ENCODE data around the gene GALNT8. TPM values are rescaled to one million over a fixed set of nuclear protein-coding genes. Genes with fewer than 3 reads are reported as not detected.
A peak's percentile ranks its signal among the peaks of the same experiment; 100 is the strongest.
"Not testable (repeated sequence)": the region's sequence is repeated elsewhere in the genome, so short reads cannot be mapped to it uniquely, and the experiment has no call there.

The GALNT8 gene
- total RNA-seq, 1 experiment from 2014 or later: 5.4 TPM

- H3K23me2 ChIP-seq (ENCODE audit: insufficient read length, low read depth, low read length, poor library complexity, severe bottlenecking): no peaks in the 10 kb centered on the region
- peak overlapping the region; percentile 80 for H3K27ac ChIP-seq (ENCODE audit: insufficient read length, low read depth, low read length)
- H4K8ac ChIP-seq (replicated peaks; ENCODE audit: insufficient read length, low read depth, low read length): no peak overlapping the region
- WGBS (ENCODE audit: extremely low coverage, insufficient read length, low lambda C conversion rate): no CpG with 5 or more reads among the region's 4 CpGs
- H4K20me1 ChIP-seq (ENCODE audit: control insufficient read depth, insufficient read depth, insufficient read length): no peaks in the 10 kb centered on the region
- peak overlapping the region; percentile 16 to 21 for H3K4me3 Mint-ChIP-seq
- no peak overlapping the region for H2BK5ac ChIP-seq (ENCODE audit: insufficient read length, low read length)
- H4K5ac ChIP-seq (ENCODE audit: insufficient read length, low read depth, low read length): no peak overlapping the region
- peak; percentile 68 for DNase-seq
- H3K36me3 Mint-ChIP-seq (ENCODE audit: insufficient read depth in 1 of 3, low read depth in 3 of 3): peaks cover 2 to 17% (median 9%) of the 10 kb centered on the region in 3 experiments; a peak in 5 of 7 replicates
- H3K79me2 ChIP-seq (ENCODE audit: insufficient read depth, low read length): no peaks in the 10 kb centered on the region
- no peaks in the 10 kb centered on the region; the same call in 1 of the 2 replicates for H3K27me3 ChIP-seq (ENCODE audit: insufficient read depth, low read length)
- H3K4me1 Mint-ChIP-seq: peaks cover 57 to 74% of the 10 kb centered on the region in 2 experiments
- H3K27me3 Mint-ChIP-seq (ENCODE audit: low read depth): no peaks in the 10 kb centered on the region
- peak overlapping the region; percentile 33 for H3K4me2 ChIP-seq (ENCODE audit: insufficient read depth, insufficient read length, low read length)
- no peaks in the 10 kb centered on the region for H3K9me3 Mint-ChIP-seq
- H2BK15ac ChIP-seq (ENCODE audit: low read depth, low read length): no peak overlapping the region
- no peak overlapping the region for H3K23ac ChIP-seq (ENCODE audit: insufficient read length, low read depth, low read length)
- no peak overlapping the region for H2BK20ac ChIP-seq (ENCODE audit: low read depth, low read length, poor library complexity, severe bottlenecking)
- TF ChIP-seq, protein P1, sequence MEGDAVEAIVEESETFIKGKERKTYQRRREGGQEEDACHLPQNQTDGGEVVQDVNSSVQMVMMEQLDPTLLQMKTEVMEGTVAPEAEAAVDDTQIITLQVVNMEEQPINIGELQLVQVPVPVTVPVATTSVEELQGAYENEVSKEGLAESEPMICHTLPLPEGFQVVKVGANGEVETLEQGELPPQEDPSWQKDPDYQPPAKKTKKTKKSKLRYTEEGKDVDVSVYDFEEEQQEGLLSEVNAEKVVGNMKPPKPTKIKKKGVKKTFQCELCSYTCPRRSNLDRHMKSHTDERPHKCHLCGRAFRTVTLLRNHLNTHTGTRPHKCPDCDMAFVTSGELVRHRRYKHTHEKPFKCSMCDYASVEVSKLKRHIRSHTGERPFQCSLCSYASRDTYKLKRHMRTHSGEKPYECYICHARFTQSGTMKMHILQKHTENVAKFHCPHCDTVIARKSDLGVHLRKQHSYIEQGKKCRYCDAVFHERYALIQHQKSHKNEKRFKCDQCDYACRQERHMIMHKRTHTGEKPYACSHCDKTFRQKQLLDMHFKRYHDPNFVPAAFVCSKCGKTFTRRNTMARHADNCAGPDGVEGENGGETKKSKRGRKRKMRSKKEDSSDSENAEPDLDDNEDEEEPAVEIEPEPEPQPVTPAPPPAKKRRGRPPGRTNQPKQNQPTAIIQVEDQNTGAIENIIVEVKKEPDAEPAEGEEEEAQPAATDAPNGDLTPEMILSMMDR (conservative IDR thresholded peaks at IDR 0.05): no peak
- H3K18ac ChIP-seq (ENCODE audit: insufficient read length, low read depth, low read length): no peak overlapping the region
- H3T11ph ChIP-seq (ENCODE audit: low read length): no peak overlapping the region
- H3K9me3 ChIP-seq (ENCODE audit: control insufficient read depth, low read depth, low read length): no peaks in the 10 kb centered on the region
- no peak overlapping the region for H4K91ac ChIP-seq (ENCODE audit: insufficient read length, low read depth, low read length)
- no peaks in the 10 kb centered on the region for H3K79me1 ChIP-seq (ENCODE audit: insufficient read depth, low read depth, low read length, poor library complexity, severe bottlenecking)
- H2AFZ ChIP-seq (ENCODE audit: low read length): no peak overlapping the region
- no peak overlapping the region for H3K4ac ChIP-seq (ENCODE audit: low read depth, low read length)
- H2BK12ac ChIP-seq (ENCODE audit: insufficient read length, low read depth, low read length): no peak overlapping the region
- H3K56ac ChIP-seq (ENCODE audit: insufficient read length, low read depth, low read length): no peak overlapping the region
- H2AK5ac ChIP-seq (ENCODE audit: insufficient read length, low read length): no peak overlapping the region
- peak overlapping the region; percentile 71 to 96 (median 89) for H3K27ac Mint-ChIP-seq
- peaks cover 18% of the 10 kb centered on the region; the same call in 1 of the 2 replicates for H3K4me1 ChIP-seq (ENCODE audit: insufficient read depth, low read length)
- H3K14ac ChIP-seq (ENCODE audit: insufficient read depth, low read length): no peak overlapping the region
- no peak overlapping the region for H2BK120ac ChIP-seq (ENCODE audit: low read depth, low read length, poor library complexity, severe bottlenecking)
- H3K9ac ChIP-seq (ENCODE audit: extremely low read depth, insufficient read length, low read length): no peak overlapping the region
These were observed 416 bp downstream of the GALNT8 start for GRCh38 chr12:4720637-4720995.

DNA sequence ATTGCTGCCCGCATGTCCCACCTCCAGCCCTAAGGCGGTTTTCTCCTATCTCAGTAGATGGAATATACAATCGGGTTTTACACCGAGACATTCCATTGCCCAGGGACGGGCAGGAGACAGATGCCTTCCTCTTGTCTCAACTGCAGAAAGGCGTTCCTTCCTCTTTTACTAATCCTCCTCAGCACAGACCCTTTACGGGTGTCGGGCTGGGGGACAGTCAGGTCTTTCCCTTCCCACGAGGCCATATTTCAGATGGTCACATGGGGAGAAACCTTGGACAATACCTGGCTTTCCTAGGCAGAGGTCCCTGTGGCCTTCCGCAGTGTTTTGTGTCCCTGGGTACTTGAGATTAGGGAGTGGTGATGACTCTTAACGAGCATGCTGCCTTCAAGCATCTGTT is 1.4 kb downstream of the GALNT8 start:
- H3K23ac ChIP-seq (ENCODE audit: insufficient read length, low read depth, low read length); H4K20me1 ChIP-seq (ENCODE audit: control insufficient read depth, insufficient read depth, insufficient read length); H3K27me3 ChIP-seq (ENCODE audit: insufficient read depth, low read length); H2AFZ ChIP-seq (ENCODE audit: low read length); H2BK12ac ChIP-seq (ENCODE audit: insufficient read length, low read depth, low read length); H3T11ph ChIP-seq (ENCODE audit: low read length); H3K27ac ChIP-seq (ENCODE audit: insufficient read length, low read depth, low read length); H3K23me2 ChIP-seq (ENCODE audit: insufficient read length, low read depth, low read length, poor library complexity, severe bottlenecking); H2BK15ac ChIP-seq (ENCODE audit: low read depth, low read length); H2BK120ac ChIP-seq (ENCODE audit: low read depth, low read length, poor library complexity, severe bottlenecking); H2BK5ac ChIP-seq (ENCODE audit: insufficient read length, low read length); H3K14ac ChIP-seq (ENCODE audit: insufficient read depth, low read length); H4K91ac ChIP-seq (ENCODE audit: insufficient read length, low read depth, low read length); H3K27me3 Mint-ChIP-seq (ENCODE audit: low read depth); H3K4ac ChIP-seq (ENCODE audit: low read depth, low read length); H3K79me2 ChIP-seq (ENCODE audit: insufficient read depth, low read length); H2BK20ac ChIP-seq (ENCODE audit: low read depth, low read length, poor library complexity, severe bottlenecking); H3K18ac ChIP-seq (ENCODE audit: insufficient read length, low read depth, low read length); H3K9me3 Mint-ChIP-seq; H4K8ac ChIP-seq (replicated peaks; ENCODE audit: insufficient read length, low read depth, low read length); H3K56ac ChIP-seq (ENCODE audit: insufficient read length, low read depth, low read length); H3K9me3 ChIP-seq (ENCODE audit: control insufficient read depth, low read depth, low read length); H2AK5ac ChIP-seq (ENCODE audit: insufficient read length, low read length); H3K4me2 ChIP-seq (ENCODE audit: insufficient read depth, insufficient read length, low read length); DNase-seq; H3K79me1 ChIP-seq (ENCODE audit: insufficient read depth, low read depth, low read length, poor library complexity, severe bottlenecking); H4K5ac ChIP-seq (ENCODE audit: insufficient read length, low read depth, low read length); H3K9ac ChIP-seq (ENCODE audit: extremely low read depth, insufficient read length, low read length): not testable (repeated sequence)
- H3K4me1 Mint-ChIP-seq: peaks cover 57 to 68% of the 10 kb centered on the region in 2 experiments
- no CpG with 5 or more reads among the region's 11 CpGs for WGBS (ENCODE audit: extremely low coverage, insufficient read length, low lambda C conversion rate)
- peaks cover 18% of the 10 kb centered on the region; the same call in 1 of the 2 replicates for H3K4me1 ChIP-seq (ENCODE audit: insufficient read depth, low read length)
- H3K27ac Mint-ChIP-seq: peak overlapping the region; percentile 12 to 96 (median 71); a peak in 6 of 7 replicates
- H3K4me3 Mint-ChIP-seq: peak overlapping the region in 1 of 2 experiments; percentile 21; a peak in 1 of 5 replicates
- peaks cover 2 to 25% (median 9%) of the 10 kb centered on the region in 3 experiments; a peak in 5 of 7 replicates for H3K36me3 Mint-ChIP-seq (ENCODE audit: insufficient read depth in 1 of 3, low read depth in 3 of 3)

All from H9 (cell line).